ENCODE results near the gene CD96. TPM values are rescaled to one million over a fixed set of nuclear protein-coding genes. Genes with fewer than 3 reads are reported as not detected.

CD96 gene
- total RNA-seq, 2 donors from 2014 or later: not detected

DNA sequence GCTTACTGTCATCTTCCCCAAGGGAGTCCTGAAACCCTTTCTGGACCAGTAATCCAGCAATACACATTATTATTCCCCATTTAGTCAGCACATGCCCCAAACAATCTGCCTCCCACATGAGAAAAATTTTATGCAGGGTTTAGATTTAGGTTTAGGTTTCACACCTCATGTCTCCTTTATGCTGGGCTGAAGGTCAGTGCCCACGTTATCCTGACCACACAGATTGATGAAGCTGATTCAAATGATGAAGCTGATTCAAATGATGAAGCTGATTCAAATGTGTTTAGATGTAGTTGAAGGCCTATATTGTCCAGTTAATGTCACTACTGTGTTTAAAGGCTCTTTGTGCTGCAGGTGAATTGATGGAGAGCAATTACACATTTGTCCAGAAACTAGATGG, 71.3 kb downstream of the CD96 start:
- no peaks in the 10 kb centered on the region for H3K4me1 ChIP-seq (ENCODE audit: control insufficient read depth, insufficient read depth, low read length)
- Mint-ChIP-seq H3K27me3 (ENCODE audit: insufficient read depth) (no peaks in the 10 kb centered on the region), H3K4me1 (no peaks in the 10 kb centered on the region), H3K36me3 (ENCODE audit: low read depth) (no peaks in the 10 kb centered on the region), H3K4me3 (no peak overlapping the region), H3K27ac (no peak overlapping the region), H3K9me3 (peaks cover 14% of the 10 kb centered on the region)
- no peak for DNase-seq
- H3K27me3 ChIP-seq (ENCODE audit: control insufficient read depth, insufficient read depth, low read length, poor library complexity, severe bottlenecking): no peaks in the 10 kb centered on the region
- peaks cover 15% of the 10 kb centered on the region for H3K9me3 ChIP-seq (ENCODE audit: control insufficient read depth, low read length)
- no peaks in the 10 kb centered on the region for H3K36me3 ChIP-seq (ENCODE audit: control insufficient read depth, insufficient read depth, low read length)
- no peak overlapping the region for H3K27ac ChIP-seq (ENCODE audit: low read depth, low read length)
- H3K4me3 ChIP-seq (ENCODE audit: low read length): no peak overlapping the region
- H3K9ac ChIP-seq (ENCODE audit: extremely low read depth, low read length, poor library complexity, severe bottlenecking): no peak overlapping the region
- 89 to 100% methylated on average over 1 of the region's 1 CpG for WGBS, 2 experiments (ENCODE audit: insufficient coverage in 1 of 2, insufficient read length in 1 of 2)
- TF ChIP-seq, protein P1, sequence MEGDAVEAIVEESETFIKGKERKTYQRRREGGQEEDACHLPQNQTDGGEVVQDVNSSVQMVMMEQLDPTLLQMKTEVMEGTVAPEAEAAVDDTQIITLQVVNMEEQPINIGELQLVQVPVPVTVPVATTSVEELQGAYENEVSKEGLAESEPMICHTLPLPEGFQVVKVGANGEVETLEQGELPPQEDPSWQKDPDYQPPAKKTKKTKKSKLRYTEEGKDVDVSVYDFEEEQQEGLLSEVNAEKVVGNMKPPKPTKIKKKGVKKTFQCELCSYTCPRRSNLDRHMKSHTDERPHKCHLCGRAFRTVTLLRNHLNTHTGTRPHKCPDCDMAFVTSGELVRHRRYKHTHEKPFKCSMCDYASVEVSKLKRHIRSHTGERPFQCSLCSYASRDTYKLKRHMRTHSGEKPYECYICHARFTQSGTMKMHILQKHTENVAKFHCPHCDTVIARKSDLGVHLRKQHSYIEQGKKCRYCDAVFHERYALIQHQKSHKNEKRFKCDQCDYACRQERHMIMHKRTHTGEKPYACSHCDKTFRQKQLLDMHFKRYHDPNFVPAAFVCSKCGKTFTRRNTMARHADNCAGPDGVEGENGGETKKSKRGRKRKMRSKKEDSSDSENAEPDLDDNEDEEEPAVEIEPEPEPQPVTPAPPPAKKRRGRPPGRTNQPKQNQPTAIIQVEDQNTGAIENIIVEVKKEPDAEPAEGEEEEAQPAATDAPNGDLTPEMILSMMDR (conservative IDR thresholded peaks at IDR 0.05): no peak

DNA sequence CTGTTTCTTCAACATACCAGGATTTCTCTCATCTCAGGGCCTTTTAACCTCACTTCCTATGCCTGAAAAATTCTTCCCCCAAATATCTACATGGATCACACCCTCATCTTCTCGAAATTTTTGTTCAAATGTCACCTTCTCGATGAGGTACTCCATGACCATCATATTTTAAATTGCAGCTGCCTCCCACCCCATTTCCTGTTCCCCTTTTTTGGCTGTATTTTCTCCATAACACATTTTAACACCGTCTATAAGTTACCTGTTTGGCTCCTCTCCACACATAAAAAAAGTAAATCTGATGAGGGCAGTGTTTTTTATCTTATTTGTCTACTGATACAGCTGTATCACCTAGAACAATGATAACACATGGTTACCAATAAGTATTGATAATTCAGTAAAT, 73.9 kb downstream of the CD96 start:
- Histone ChIP-seq H3K9ac (ENCODE audit: extremely low read depth, low read length, poor library complexity, severe bottlenecking) (no peak overlapping the region), H3K4me3 (ENCODE audit: low read length) (no peak overlapping the region), H3K27ac (ENCODE audit: low read depth, low read length) (no peak overlapping the region), H3K9me3 (ENCODE audit: control insufficient read depth, low read length) (peaks cover 15% of the 10 kb centered on the region), H3K36me3 (ENCODE audit: control insufficient read depth, insufficient read depth, low read length) (no peaks in the 10 kb centered on the region), H3K27me3 (ENCODE audit: control insufficient read depth, insufficient read depth, low read length, poor library complexity, severe bottlenecking) (no peaks in the 10 kb centered on the region), H3K4me1 (ENCODE audit: control insufficient read depth, insufficient read depth, low read length) (peaks cover 2% of the 10 kb centered on the region)
- peaks cover 14% of the 10 kb centered on the region for H3K9me3 Mint-ChIP-seq
- H3K36me3 Mint-ChIP-seq (ENCODE audit: low read depth): no peaks in the 10 kb centered on the region
- no peak overlapping the region for H3K27ac Mint-ChIP-seq
- TF ChIP-seq, protein P1 (conservative IDR thresholded peaks at IDR 0.05): no peak
- H3K27me3 Mint-ChIP-seq (ENCODE audit: insufficient read depth): no peaks in the 10 kb centered on the region
- H3K4me3 Mint-ChIP-seq: no peak overlapping the region
- peaks cover 9% of the 10 kb centered on the region for H3K4me1 Mint-ChIP-seq
- DNase-seq: no peak
- 83 to 88% methylated on average over 2 to 3 of the region's 3 CpGs for WGBS, 2 experiments (ENCODE audit: insufficient coverage in 1 of 2, insufficient read length in 1 of 2)

DNA sequence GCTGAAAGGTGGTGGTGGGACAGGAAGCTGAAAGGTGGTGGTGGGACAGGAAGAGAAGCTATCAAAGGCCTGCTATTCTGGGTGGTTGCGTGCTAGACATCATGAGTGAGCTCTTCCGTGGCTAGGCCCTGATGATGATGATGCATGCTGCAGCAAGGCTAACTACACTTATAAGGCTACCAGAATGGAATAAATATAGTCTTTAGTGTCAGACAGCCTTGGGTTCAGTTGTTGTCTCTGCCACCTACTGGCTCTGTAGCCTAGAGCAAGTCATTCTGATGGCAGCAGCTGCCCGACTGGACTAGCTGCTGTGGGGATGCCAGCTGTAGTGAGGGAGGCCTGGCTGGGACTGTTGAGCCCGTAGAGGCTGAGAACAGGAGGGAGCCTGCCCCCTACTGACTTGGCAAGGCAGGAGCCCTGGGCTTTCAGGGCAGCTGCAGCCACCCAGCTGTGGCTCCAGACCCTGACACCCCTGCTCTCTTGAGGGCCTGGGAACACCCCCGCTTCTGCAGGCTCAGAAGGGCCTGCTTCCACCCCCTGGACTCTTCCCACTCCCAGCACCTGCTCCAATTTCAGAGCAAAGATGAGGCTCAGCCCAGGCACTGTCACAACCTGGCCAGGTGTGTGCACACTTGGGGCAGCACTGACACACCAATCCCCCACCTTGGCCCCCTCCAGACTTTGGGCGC, 74.6 kb downstream of the CD96 start:
- Histone ChIP-seq H3K27ac (ENCODE audit: low read depth, low read length) (no peak overlapping the region), H3K9me3 (ENCODE audit: control insufficient read depth, low read length) (peaks cover 15% of the 10 kb centered on the region), H3K27me3 (ENCODE audit: control insufficient read depth, insufficient read depth, low read length, poor library complexity, severe bottlenecking) (no peaks in the 10 kb centered on the region), H3K4me1 (ENCODE audit: control insufficient read depth, insufficient read depth, low read length) (peaks cover 2% of the 10 kb centered on the region), H3K36me3 (ENCODE audit: control insufficient read depth, insufficient read depth, low read length) (no peaks in the 10 kb centered on the region), H3K9ac (ENCODE audit: extremely low read depth, low read length, poor library complexity, severe bottlenecking) (no peak overlapping the region), H3K4me3 (ENCODE audit: low read length) (no peak overlapping the region)
- H3K9me3 Mint-ChIP-seq: peaks cover 14% of the 10 kb centered on the region
- no peak overlapping the region for H3K4me3 Mint-ChIP-seq
- WGBS, 2 experiments (ENCODE audit: insufficient coverage in 1 of 2, insufficient read length in 1 of 2): 88 to 95% methylated on average over 4 to 6 of the region's 6 CpGs
- no peak overlapping the region for H3K27ac Mint-ChIP-seq
- no peaks in the 10 kb centered on the region for H3K36me3 Mint-ChIP-seq (ENCODE audit: low read depth)
- TF ChIP-seq, protein P1 (conservative IDR thresholded peaks at IDR 0.05): no peak
- no peaks in the 10 kb centered on the region for H3K27me3 Mint-ChIP-seq (ENCODE audit: insufficient read depth)
- no peak for DNase-seq
- H3K4me1 Mint-ChIP-seq: peaks cover 9% of the 10 kb centered on the region

Measured in endodermal cell (in vitro differentiated cells).